Neural cell (in vitro differentiated cells): ENCODE data around the gene ZNF326. TPM values are rescaled to one million over a fixed set of nuclear protein-coding genes. Genes with fewer than 3 reads are reported as not detected.

Experiments used
- H2AFZ ChIP-seq: fragments of 200-600, 300-800 bp; sonication (generic), shearing (Covaris generic); 2 replicates; pipeline ENCODE4 v1.6.0; 2014; ENCODE audit warnings: low read depth, mild to moderate bottlenecking, antibody characterized with exemption, low read length, moderate library complexity
- H3F3A ChIP-seq: fragments of 200-600 bp; shearing (Covaris generic); 2 replicates; pipeline ENCODE4 v1.6.1; 2016; ENCODE audit warnings: mild to moderate bottlenecking, moderate library complexity, mixed read lengths, antibody characterized with exemption, low read length; ENCODE audit not compliant: insufficient read depth, poor library complexity, severe bottlenecking
- H3K27ac ChIP-seq: fragments of 200-600, 300-800 bp; sonication (generic), shearing (Covaris generic); 2 replicates; pipeline ENCODE4 v1.5.1; 2014; ENCODE audit warnings: mild to moderate bottlenecking, low read length, moderate library complexity
- H3K27me3 ChIP-seq: fragments of 300-800, 200-600 bp; sonication (generic), shearing (Covaris generic); 2 replicates; pipeline ENCODE4 v1.6.0; 2014; ENCODE audit warnings: mild to moderate bottlenecking, low read depth, low read length, moderate library complexity; ENCODE audit not compliant: insufficient read depth
- H3K36me3 ChIP-seq: fragments of 300-800, 200-600 bp; sonication (generic), shearing (Covaris generic); 2 replicates; pipeline ENCODE4 v1.5.1; 2014; ENCODE audit warnings: mild to moderate bottlenecking, antibody characterized with exemption, low read length, moderate library complexity; ENCODE audit not compliant: insufficient read depth
- H3K4me2 ChIP-seq: fragments of 300-800, 200-600 bp; sonication (generic), shearing (Covaris generic); 2 replicates; pipeline ENCODE4 v1.6.0; 2014; ENCODE audit warnings: mild to moderate bottlenecking, low read length
- H3K4me3 ChIP-seq: fragments of 300-800, 200-600 bp; sonication (generic), shearing (Covaris generic); 2 replicates; pipeline ENCODE4 v1.5.1; 2014; ENCODE audit warnings: mild to moderate bottlenecking, low read length, moderate library complexity
- H3K79me2 ChIP-seq: fragments of 200-600 bp; shearing (Covaris generic); replicated peaks from 2 replicates; pipeline ENCODE4 v1.6.0; 2014; ENCODE audit warnings: mild to moderate bottlenecking, low read length, moderate library complexity; ENCODE audit not compliant: insufficient read depth
- H3K9ac ChIP-seq: fragments of 300-800, 200-600 bp; sonication (generic), shearing (Covaris generic); 2 replicates; pipeline ENCODE4 v1.6.1; 2016; ENCODE audit warnings: mild to moderate bottlenecking, low read length, mixed read lengths
- H3K9me2 ChIP-seq: fragments of 200-600 bp; shearing (Covaris generic); 2 replicates; pipeline ENCODE4 v1.6.1; 2016; ENCODE audit warnings: mild to moderate bottlenecking, low read length, mixed read lengths; ENCODE audit not compliant: insufficient read depth
- H3K9me3 ChIP-seq: fragments of 200-600, 300-800 bp; sonication (generic), shearing (Covaris generic); 2 replicates; pipeline ENCODE4 v1.6.1; 2016; ENCODE audit warnings: mild to moderate bottlenecking, mixed run types, low read length, moderate library complexity, mixed read lengths
- H4K20me1 ChIP-seq: fragments of 200-600 bp; shearing (Covaris generic); 2 replicates; pipeline ENCODE4 v1.6.1; 2016; ENCODE audit warnings: mild to moderate bottlenecking, mixed run types; ENCODE audit not compliant: insufficient read depth
- CTCF ChIP-seq: fragments of 450-650 bp; IDR thresholded peaks from 2 replicates; pipeline ENCODE4 v1.5.1; 2014; ENCODE audit warnings: antibody characterized with exemption, mild to moderate bottlenecking, moderate library complexity; ENCODE audit not compliant: poor library complexity, severe bottlenecking
- EP300 ChIP-seq: fragments of 450-650 bp; conservative IDR thresholded peaks from 2 replicates; pipeline ENCODE4 v1.6.1; 2014; ENCODE audit warnings: antibody characterized with exemption, mild to moderate bottlenecking, moderate library complexity; ENCODE audit not compliant: poor library complexity, severe bottlenecking
- EZH2 ChIP-seq: fragments of 200-600, 300-800 bp; shearing (Covaris generic), sonication (generic); IDR thresholded peaks from 2 replicates; pipeline ENCODE4 v1.6.1; 2014; ENCODE audit warnings: antibody characterized with exemption, low read length, borderline replicate concordance, mild to moderate bottlenecking; ENCODE audit not compliant: insufficient read depth, poor library complexity, severe bottlenecking
- MXI1 ChIP-seq: fragments of 450-650 bp; conservative IDR thresholded peaks from 2 replicates; pipeline ENCODE4 v1.6.1; 2014; ENCODE audit warnings: antibody characterized with exemption, mild to moderate bottlenecking; ENCODE audit not compliant: poor library complexity, severe bottlenecking
- POLR2AphosphoS5 ChIP-seq: IDR thresholded peaks from 2 replicates; pipeline ENCODE4 v1.6.1; 2012
- RAD21 ChIP-seq: fragments of 450-650 bp; conservative IDR thresholded peaks from 2 replicates; pipeline ENCODE4 v1.6.1; 2014; ENCODE audit warnings: antibody characterized with exemption, mild to moderate bottlenecking, moderate library complexity
- REST ChIP-seq: IDR thresholded peaks from 2 replicates; pipeline ENCODE4 v1.6.1; 2012; ENCODE audit warnings: borderline replicate concordance
- SMC3 ChIP-seq: fragments of 450-650 bp; conservative IDR thresholded peaks from 2 replicates; pipeline ENCODE4 v1.6.1; 2014; ENCODE audit warnings: antibody characterized with exemption, mild to moderate bottlenecking, moderate library complexity; ENCODE audit not compliant: poor library complexity
- TAF1 ChIP-seq: IDR thresholded peaks from 2 replicates; pipeline ENCODE4 v1.6.1; 2012; ENCODE audit warnings: low read depth
- polyA plus RNA-seq: library from polyadenylated mRNA; depleted of rRNA; stranded (reverse); fragments of >200 nt; gene quantifications from 2 replicates; pipeline ENCODE4 v1.2.3, GENCODE V29; 2014

The ZNF326 gene
- polyA plus RNA-seq, 1 donor from 2014 or later: 65.0 TPM

- Histone ChIP-seq H4K20me1 (no peaks in the 10 kb centered on the region), H3K4me2 (no peak overlapping the region), H3K9me2 (no peaks in the 10 kb centered on the region), H3K27me3 (no peaks in the 10 kb centered on the region), H3K4me3 (no peak overlapping the region), H3K79me2 (no peaks in the 10 kb centered on the region), H3K36me3 (no peaks in the 10 kb centered on the region), H3K27ac (no peak overlapping the region), H3K9me3 (no peaks in the 10 kb centered on the region), H2AFZ (no peak overlapping the region), H3K9ac (no peak overlapping the region), H3F3A (no peaks in the 10 kb centered on the region)
- no peak for TF ChIP-seq MXI1
- TF ChIP-seq TAF1: no peak
- TF ChIP-seq SMC3: no peak
- TF ChIP-seq RAD21: no peak
- no peak for TF ChIP-seq REST
- no peak for TF ChIP-seq CTCF
- TF ChIP-seq EZH2: no peak
- TF ChIP-seq POLR2AphosphoS5: no peak
- no peak for TF ChIP-seq EP300
Measured at GRCh38 chr1:89946532-89946931, 48.4 kb upstream of the ZNF326 start.

DNA sequence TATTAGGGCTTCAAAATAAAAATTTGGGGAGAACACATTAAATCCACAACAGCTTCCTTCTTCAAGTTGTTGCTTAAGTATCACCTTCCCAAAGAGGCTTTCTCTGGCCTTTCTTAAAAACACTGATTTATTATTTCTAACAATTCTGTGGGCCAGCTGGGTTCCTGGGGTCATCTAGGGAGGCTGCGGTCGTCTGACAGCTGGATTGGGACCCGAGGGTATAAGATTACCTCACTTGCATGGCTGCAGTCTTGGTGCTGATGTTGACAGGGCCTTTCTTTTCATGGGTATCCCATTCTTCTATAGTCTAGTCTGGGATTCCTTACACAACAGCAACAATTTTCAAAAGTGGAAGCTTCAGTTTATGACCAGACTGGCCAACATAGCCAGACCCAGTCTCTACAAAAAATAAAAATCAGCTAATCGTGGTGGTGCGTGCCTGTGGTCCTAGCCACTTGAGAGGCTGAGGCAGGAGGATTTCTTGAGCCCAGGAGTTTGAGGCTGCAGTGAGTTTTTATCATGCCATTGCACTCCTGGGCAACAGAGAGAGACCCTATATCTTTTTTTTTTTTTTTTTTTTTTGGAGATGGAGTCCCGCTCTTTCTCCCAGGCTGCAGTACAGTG is 46.1 kb upstream of the ZNF326 start:
- no peak overlapping the region for H2AFZ ChIP-seq
- no peak overlapping the region for H3K9ac ChIP-seq
- no peak overlapping the region for H3K4me3 ChIP-seq
- TF ChIP-seq SMC3: no peak
- TF ChIP-seq REST: no peak
- no peak for TF ChIP-seq POLR2AphosphoS5
- no peak for TF ChIP-seq RAD21
- no peak for TF ChIP-seq EP300
- no peak for TF ChIP-seq TAF1
- TF ChIP-seq CTCF: no peak
- TF ChIP-seq MXI1: no peak
- no peak for TF ChIP-seq EZH2
- H3K36me3 ChIP-seq: no peaks in the 10 kb centered on the region
- H3K4me2 ChIP-seq: no peak overlapping the region
- H4K20me1 ChIP-seq: no peaks in the 10 kb centered on the region
- H3K27me3 ChIP-seq: no peaks in the 10 kb centered on the region
- H3F3A ChIP-seq: no peaks in the 10 kb centered on the region
- no peak overlapping the region for H3K27ac ChIP-seq
- H3K79me2 ChIP-seq: no peaks in the 10 kb centered on the region
- H3K9me2 ChIP-seq: no peaks in the 10 kb centered on the region
- H3K9me3 ChIP-seq: no peaks in the 10 kb centered on the region
